GM18511 (cell line): ENCODE data around the gene PSG5.
"Not testable (repeated sequence)": the region's sequence is repeated elsewhere in the genome, so short reads cannot be mapped to it uniquely, and the experiment has no call there.

ENCODE experiments used
- ATAC-seq: cut with Tn5 transposase; IDR thresholded peaks from one replicate; pipeline ENCODE4 v1.9.1; 2021; ENCODE audit warnings: mild to moderate bottlenecking, moderate library complexity; ENCODE audit not compliant: unreplicated experiment

The PSG5 gene

DNA sequence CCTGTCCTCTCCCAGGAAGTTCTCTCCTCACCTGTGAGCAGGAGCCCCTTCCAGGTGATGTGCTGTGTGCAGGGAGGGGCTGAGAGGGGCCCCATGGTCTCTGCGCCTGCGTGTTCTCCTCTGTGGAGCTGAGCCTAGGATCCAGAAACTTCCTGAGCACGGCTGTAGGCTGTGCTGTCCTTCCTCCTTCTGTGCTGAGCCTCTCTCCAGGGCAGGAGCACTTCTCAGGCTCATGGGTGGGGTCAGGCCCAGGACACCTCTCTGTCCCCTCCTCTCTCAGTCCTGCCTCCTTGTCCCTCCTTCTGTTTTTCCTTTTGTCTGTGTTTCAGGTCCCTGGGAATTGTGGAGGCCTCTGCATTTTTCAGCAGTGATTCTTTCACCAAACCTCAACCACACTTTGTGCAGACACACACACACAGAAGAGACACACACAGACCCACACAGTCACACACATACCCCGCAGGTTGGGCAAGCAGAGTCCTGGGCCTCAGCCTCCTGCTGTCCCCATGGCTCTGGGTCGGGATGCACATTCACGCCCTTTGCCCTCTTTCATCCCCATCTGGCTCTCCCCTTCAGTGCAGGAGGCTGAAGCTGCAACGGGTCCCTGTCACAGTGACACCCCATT lies at the start of gene PSG5:
Gene PSG5 (minus strand): TSS at position 226 of the 625 bp plus-strand sequence. CDS start 131 bp downstream, at position 95.
- not testable (repeated sequence) for ATAC-seq

- not testable (repeated sequence) for ATAC-seq
Measured at GRCh38 chr19:43235686-43236085, 49.4 kb upstream of the PSG5 start.

DNA sequence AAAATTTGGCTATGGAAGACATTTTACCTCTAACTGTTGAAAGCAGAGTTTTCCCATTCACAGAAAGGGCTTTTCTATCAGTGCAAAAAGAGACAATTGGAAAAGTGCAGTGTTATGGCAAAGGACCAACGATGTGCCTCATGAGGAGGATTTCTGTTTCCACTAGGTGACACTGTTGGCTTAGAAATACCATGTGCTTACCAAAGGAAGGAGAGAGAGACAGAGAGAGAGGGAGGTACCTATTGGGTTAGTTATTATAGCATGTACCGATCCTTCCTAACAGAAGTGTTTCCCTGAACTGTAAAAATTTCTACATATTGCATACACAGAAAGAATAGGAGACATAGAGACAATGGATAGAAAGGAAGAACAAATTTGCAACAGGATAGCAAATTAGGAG lies 43.0 kb upstream of the PSG5 start:
- no peak for ATAC-seq

DNA sequence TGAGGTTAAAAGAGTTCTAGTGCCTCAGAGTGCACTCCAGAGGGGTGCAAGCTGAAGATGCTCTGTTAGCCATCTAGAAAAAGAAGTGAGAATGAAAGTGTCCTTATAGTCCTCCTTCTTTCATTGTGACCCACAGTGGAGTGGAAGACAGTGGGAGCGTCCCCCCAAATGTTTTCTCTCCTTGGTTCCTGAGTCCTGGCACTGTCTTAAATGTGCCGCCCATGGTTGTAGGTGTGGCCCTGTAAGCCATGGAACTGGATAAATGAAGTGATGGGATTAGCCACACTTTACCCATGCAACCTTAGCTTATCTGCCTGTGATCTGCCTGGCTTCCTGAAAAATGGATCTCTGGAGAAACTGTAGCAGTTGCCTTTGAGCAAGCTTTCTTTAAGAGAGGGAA lies 42.4 kb upstream of the PSG5 start:
- not testable (repeated sequence) for ATAC-seq

- ATAC-seq, result not testable (repeated sequence)
Measured at GRCh38 chr19:43226986-43227385, 40.6 kb upstream of the PSG5 start.

- no peak for ATAC-seq
Measured at GRCh38 chr19:43224855-43225253, 38.5 kb upstream of the PSG5 start.

DNA sequence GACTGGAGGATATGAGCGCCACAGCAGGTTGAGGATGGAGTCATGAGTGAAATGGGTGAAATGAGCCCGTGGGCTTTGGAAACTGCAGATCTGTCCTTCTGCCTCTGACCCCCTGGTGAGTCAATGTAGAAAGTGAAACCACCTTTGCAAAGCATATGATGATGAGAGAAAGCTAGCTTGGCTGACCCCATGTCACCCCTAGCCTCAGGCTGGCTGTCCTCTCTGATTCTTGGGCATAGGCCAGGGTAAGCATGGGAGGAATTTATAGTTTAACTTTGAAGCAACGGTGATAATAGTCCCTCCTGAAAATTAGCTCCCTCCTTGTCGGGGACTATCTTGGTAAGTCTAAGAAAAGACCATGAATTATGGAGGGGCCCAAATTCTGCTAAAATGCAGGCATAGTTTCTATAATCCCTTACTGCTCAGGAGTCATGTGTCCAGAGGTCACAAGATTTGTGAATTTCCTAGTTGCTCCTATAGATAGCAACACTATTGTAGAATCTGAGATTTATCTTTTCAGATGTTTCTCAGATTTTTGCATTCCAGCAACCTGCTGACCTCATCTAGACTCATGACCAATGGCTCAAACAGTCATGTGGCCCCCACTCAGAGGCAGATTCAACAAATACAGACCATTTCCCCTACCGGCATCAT lies 38.0 kb upstream of the PSG5 start:
- not testable (repeated sequence) for ATAC-seq

DNA sequence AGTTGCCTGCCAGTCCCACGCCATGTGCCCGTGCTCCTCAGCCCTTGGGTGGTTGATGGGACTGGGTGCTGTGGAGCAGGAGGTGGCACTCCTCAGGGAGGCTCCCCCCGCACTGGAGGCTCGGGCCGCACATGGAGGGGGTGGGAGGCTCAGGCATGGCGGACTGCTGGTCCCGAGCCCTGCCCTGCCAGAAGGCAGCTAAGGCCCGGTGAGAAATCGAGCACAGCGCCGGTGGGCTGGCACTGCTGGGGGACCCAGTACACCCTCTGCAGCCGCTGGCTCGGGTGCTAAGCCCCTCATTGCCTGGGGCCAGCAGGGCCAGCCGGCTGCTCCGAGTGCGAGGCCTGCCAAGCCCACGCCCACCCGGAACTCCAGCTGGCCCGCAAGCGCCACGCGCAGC lies 35.6 kb upstream of the PSG5 start:
- not testable (repeated sequence) for ATAC-seq

GRCh38 chr19:43219136-43219535 lies 32.8 kb upstream of the PSG5 start:
- ATAC-seq, result not testable (repeated sequence)

- ATAC-seq, result not testable (repeated sequence)
Measured at GRCh38 chr19:43215881-43216280, 29.5 kb upstream of the PSG5 start.

DNA sequence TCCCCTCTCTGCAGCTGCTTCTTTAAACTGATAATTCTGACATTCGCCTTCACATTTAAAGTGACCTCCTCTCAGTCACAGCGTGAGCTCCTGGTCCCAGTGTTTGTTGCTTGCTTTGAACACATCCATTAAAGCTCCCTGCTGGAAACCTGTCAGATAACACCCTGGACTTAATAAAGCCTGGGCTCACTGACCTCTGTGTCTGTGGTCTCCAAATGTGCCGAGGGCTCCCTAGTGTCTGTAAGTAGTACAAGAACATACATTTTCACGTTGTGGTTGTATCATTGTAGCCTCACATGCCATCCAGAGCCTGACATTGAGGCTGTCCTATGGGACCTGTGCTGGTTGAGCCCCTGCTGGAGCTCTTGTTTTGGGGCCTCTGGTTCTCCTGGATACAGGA lies 21.7 kb upstream of the PSG5 start:
- ATAC-seq, result no peak

- not testable (repeated sequence) for ATAC-seq
Measured at GRCh38 chr19:43207174-43207573, 20.8 kb upstream of the PSG5 start.

DNA sequence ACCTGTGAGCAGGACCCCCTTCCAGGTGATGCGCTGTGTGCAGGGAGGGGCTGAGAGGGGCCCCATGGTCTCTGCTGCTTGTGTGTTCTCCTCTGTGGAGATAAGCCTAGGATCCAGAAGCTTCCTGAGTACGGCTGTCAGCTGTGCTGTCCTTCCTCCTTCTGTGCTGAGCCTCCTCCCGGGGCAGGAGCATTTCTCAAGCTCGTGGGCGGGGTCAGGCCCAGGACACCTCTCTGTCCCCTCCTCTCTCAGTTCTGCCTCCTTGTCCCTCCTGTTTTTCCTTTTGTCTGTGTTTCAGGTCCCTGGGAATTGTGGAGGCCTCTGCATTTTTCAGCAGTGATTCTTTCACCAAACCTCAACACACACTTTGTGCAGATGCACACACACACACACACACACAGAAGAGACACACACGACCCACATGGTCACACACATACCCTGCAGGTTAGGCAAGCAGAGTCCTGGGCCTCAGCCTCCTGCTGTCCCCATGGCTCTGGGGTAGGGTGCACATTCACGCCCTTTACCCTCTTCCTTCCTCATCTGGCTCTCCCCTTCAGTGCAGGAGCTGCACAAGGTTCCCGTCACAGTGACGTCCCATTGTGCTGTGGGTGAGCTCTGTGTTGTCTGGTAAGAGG lies 19.3 kb upstream of the PSG5 start, which contains the start of gene PSG4:
Gene PSG4 (minus strand): TSS at position 168 of the 635 bp plus-strand sequence. CDS start 102 bp downstream, at position 66.
- not testable (repeated sequence) for ATAC-seq

- not testable (repeated sequence) for ATAC-seq
Measured at GRCh38 chr19:43203611-43204010, 17.3 kb upstream of the PSG5 start.

DNA sequence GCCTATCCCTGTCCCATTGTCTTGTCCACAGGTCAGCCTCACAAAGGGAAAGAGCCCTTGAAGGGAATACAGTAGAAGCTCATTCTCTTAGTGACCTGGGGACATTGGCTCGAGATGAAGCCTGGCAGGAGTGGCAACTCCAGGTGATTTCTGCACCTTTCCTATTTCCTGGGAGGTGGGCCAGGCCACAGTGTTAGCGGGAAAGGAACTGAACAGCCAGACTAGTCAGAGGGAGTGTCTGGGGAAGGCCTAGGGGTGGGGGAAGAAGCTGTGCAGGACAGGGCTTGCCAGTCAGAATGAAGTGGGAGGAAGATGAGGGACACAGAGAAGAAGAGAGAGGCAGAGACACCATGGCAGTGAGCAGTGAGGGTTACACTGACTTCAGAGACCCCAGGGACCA lies 15.6 kb upstream of the PSG5 start:
- not testable (repeated sequence) for ATAC-seq

DNA sequence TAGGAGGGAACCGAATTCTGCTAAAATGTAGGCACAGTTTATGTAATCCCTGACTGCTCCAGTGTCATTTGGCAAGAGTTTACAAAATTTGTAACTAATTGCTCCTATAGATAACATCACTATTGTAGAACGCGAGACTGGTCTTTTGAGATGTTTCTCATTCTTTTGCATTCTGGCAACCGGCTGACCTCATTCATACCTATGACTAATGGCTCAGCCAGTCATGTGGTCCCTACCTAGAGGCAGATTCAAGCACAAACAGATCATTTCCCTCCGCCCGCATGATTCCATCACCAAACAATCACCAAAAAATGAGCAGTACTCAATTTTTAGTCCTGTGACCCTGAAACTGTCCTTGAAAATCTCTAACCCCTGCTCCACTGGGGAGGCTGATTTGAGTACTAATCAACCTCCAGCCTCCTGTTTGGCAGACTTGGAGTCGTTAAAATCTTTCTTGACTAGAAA lies 15.0 kb upstream of the PSG5 start:
- ATAC-seq, result not testable (repeated sequence)

DNA sequence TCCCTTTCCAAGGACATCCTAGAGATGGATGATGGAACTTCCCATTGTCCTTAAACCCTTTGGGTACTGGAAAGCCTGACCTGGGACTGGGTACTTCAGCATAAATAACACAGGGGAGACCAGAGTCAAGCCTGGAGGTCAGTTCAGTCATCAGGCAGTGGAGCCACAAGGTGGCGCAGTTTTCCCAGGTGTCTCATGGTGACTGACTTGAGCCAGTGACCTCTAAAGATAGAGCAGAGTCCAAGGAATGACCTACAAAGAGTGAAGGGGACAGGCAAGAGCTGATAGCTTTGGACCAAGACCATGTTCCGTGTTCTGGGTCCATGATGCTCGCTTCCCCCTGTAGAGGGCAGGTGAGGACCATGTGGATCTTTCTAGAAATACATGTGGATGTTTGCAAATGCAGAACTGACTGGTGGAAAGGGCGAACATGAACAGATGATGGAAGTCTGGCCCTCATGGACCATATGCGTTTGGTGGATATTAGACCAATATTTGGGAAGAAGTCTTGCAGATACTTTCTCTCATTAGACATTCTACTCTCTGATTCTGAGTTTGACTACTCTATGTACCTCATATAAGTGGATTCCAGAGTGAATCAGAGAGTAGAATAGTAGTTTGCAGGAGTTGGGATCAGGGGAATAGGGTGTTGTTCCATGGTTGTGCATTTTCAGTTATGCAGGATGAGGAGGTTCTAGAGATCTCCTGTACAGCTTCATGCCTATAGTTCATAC lies 12.5 kb upstream of the PSG5 start:
- ATAC-seq, result not testable (repeated sequence)

DNA sequence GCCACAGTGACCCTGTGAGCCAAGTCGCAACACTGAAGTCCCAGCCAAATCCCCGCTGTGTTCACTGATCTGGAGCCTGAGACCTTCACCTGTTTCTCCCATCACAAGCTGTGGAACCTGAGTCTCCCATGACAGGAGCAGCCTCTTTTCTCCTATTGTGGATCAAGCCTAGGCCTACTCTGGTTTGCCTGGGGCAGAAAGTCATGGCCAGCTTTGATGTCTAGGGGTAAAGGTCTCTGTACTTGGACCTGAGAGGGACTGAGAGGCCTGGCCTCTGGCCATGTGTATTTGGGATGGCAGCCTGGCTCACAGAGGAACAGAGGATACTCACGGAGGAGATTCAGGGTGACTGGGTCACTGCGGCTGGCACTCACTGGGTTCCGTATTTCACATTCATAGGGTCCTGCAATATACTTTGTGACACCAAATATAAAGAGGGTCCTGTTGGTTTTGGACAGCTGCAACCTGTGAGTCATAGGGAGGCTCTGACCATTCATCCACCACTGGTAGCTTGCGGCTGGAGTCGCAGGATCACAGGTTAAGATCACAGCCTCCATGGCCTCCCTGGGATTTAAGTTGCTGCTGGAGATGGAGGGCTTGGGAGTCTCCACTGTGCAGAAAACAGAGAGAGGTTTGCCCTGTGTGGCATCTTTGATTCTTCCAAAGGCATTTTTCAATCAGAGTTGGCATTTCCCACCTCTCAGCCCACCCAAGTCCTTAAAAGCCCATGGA lies 11.5 kb upstream of the PSG5 start:
- not testable (repeated sequence) for ATAC-seq

- not testable (repeated sequence) for ATAC-seq
Measured at GRCh38 chr19:43194397-43194796, 8.1 kb upstream of the PSG5 start.

- ATAC-seq, result not testable (repeated sequence)
Measured at GRCh38 chr19:43192381-43193155, 6.2 kb upstream of the PSG5 start.
